NB4 (cell line): ENCODE measurements around the gene LYRM1.
"Not testable (repeated sequence)": the region's sequence is repeated elsewhere in the genome, so short reads cannot be mapped to it uniquely, and the experiment has no call there.

Source experiments
- DNase-seq: peaks from one replicate; pipeline ENCODE4 v3.0.0; 2010; ENCODE audit warnings: low read depth
- H3K4me3 ChIP-seq: one replicate; pipeline ENCODE4 v1.5.1; 2011; ENCODE audit warnings: mild to moderate bottlenecking, low read depth, low read length, moderate library complexity
- MAX ChIP-seq: IDR thresholded peaks from 2 replicates; pipeline ENCODE4 v1.6.1; 2011; ENCODE audit warnings: low read depth, low read length
- MYC ChIP-seq: IDR thresholded peaks from 2 replicates; pipeline ENCODE4 v1.6.1; 2011; ENCODE audit warnings: low read depth, low read length
- POLR2A ChIP-seq: IDR thresholded peaks from 2 replicates; pipeline ENCODE4 v1.6.1; 2011; ENCODE audit warnings: mild to moderate bottlenecking; ENCODE audit not compliant: insufficient read length; ENCODE audit errors: extremely low read depth
- TF ChIP-seq, protein P1 (sequence below): IDR thresholded peaks from one replicate; pipeline ENCODE4 v1.5.1; 2012; ENCODE audit warnings: low read depth, low read length

The LYRM1 gene

DNA sequence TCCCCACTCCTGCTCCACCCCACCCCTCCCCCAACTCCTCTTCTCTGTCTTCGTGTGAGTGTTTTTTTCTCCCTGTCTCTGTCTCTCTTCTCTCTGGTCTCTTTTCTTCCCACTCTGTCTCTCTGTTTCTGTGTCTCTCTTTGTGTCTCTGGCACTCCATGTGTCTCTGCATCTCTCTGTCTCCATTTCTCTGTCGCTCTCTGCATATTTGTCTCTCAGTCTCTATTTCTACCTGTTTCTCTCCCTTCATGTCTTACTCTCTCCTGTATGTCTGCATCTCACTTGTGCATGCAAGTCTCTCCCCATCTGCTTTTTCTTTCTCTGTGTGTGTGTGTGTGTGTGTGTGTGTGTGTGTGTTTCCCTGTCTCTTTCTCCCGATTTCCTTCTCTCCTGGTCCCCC is 68.2 kb downstream of the LYRM1 start:
- TF ChIP-seq MYC (no peak), POLR2A (no peak), MAX (no peak)
- TF ChIP-seq, protein P1, sequence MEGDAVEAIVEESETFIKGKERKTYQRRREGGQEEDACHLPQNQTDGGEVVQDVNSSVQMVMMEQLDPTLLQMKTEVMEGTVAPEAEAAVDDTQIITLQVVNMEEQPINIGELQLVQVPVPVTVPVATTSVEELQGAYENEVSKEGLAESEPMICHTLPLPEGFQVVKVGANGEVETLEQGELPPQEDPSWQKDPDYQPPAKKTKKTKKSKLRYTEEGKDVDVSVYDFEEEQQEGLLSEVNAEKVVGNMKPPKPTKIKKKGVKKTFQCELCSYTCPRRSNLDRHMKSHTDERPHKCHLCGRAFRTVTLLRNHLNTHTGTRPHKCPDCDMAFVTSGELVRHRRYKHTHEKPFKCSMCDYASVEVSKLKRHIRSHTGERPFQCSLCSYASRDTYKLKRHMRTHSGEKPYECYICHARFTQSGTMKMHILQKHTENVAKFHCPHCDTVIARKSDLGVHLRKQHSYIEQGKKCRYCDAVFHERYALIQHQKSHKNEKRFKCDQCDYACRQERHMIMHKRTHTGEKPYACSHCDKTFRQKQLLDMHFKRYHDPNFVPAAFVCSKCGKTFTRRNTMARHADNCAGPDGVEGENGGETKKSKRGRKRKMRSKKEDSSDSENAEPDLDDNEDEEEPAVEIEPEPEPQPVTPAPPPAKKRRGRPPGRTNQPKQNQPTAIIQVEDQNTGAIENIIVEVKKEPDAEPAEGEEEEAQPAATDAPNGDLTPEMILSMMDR = no peak
- H3K4me3 ChIP-seq = no peak overlapping the region
- DNase-seq = no peak

- DNase-seq = no peak
- no peak overlapping the region for H3K4me3 ChIP-seq
- TF ChIP-seq POLR2A (no peak), MYC (no peak), MAX (no peak)
- TF ChIP-seq, protein P1 = no peak
These were observed 68.8 kb downstream of the LYRM1 start for GRCh38 chr16:20969386-20969785.

GRCh38 chr16:20971401-20971800 is 70.8 kb downstream of the LYRM1 start:
- TF ChIP-seq MYC = no peak
- TF ChIP-seq, protein P1 = no peak
- TF ChIP-seq MAX = no peak
- TF ChIP-seq POLR2A = no peak
- no peak overlapping the region for H3K4me3 ChIP-seq
- DNase-seq = no peak

GRCh38 chr16:20973201-20973600 is 72.6 kb downstream of the LYRM1 start:
- not testable (repeated sequence) for DNase-seq

More at GRCh38 chr16:20973201-20973600, 72.6 kb downstream of the LYRM1 start:
- H3K4me3 ChIP-seq = not testable (repeated sequence)
